DND-41 (cell line): ENCODE measurements around the gene SIX2.

Source experiments
- ATAC-seq: fragments of 200-7000 bp; cut with Tn5 transposase; 3 replicates; pipeline ENCODE4 v1.9.1; 2021; ENCODE audit warnings: low read depth; ENCODE audit not compliant: insufficient read depth
- DNase-seq: peaks from one replicate; pipeline ENCODE4 v3.0.0-alpha.2; 2020
- H2AFZ ChIP-seq: 2 replicates; pipeline ENCODE4 v1.6.0; 2012; ENCODE audit warnings: low read depth, low read length
- H3K27ac ChIP-seq: 2 replicates; pipeline ENCODE4 v1.5.1; 2012; ENCODE audit warnings: low read length, inconsistent platforms
- H3K27me3 ChIP-seq: fragments of 200-600 bp; sonication (generic); 2 replicates; pipeline ENCODE4 v1.6.0; 2012; ENCODE audit warnings: low read length, mild to moderate bottlenecking, inconsistent platforms; ENCODE audit not compliant: insufficient read depth, poor library complexity
- H3K36me3 ChIP-seq: 2 replicates; pipeline ENCODE4 v1.5.1; 2012; ENCODE audit warnings: low read length, inconsistent platforms; ENCODE audit not compliant: insufficient read depth
- H3K4me1 ChIP-seq: 2 replicates; pipeline ENCODE4 v1.5.1; 2012; ENCODE audit warnings: mild to moderate bottlenecking, low read length; ENCODE audit not compliant: insufficient read depth
- H3K4me2 ChIP-seq: 2 replicates; pipeline ENCODE4 v1.6.0; 2012; ENCODE audit warnings: mild to moderate bottlenecking, moderate library complexity, low read length, inconsistent platforms; ENCODE audit not compliant: insufficient read depth
- H3K4me3 ChIP-seq, 2 experiments: fragments of 200-600 bp in 1 of 2; shearing (Covaris generic) in 1 of 2; 2 replicates each; pipeline ENCODE4 v1.5.1; 2012 to 2016; ENCODE audit warnings: inconsistent platforms in 2 of 2, low read length in 2 of 2, mild to moderate bottlenecking in 2 of 2, low read depth in 1 of 2, moderate library complexity in 1 of 2
- H3K79me2 ChIP-seq: 2 replicates; pipeline ENCODE4 v1.6.0; 2012; ENCODE audit warnings: low read length, inconsistent platforms; ENCODE audit not compliant: insufficient read depth
- H3K9ac ChIP-seq: 2 replicates; pipeline ENCODE4 v1.6.0; 2012; ENCODE audit warnings: low read depth, mild to moderate bottlenecking, inconsistent platforms, low read length, moderate library complexity
- H3K9me3 ChIP-seq: 2 replicates; pipeline ENCODE4 v1.5.1; 2012; ENCODE audit warnings: low read length, moderate library complexity, mild to moderate bottlenecking, inconsistent platforms; ENCODE audit not compliant: insufficient read depth, severe bottlenecking
- H4K20me1 ChIP-seq: 2 replicates; pipeline ENCODE4 v1.6.0; 2012; ENCODE audit warnings: low read length; ENCODE audit not compliant: insufficient read depth
- CTCF ChIP-seq: IDR thresholded peaks from 2 replicates; pipeline ENCODE4 v1.5.1; 2012; ENCODE audit warnings: borderline replicate concordance, low read length, moderate library complexity, mild to moderate bottlenecking; ENCODE audit not compliant: poor library complexity, severe bottlenecking; ENCODE audit errors: extremely low read depth
- EZH2 ChIP-seq: IDR thresholded peaks from 3 replicates; pipeline ENCODE4 v1.6.1; 2012; ENCODE audit warnings: borderline replicate concordance, low read depth, mild to moderate bottlenecking, moderate library complexity, low read length, inconsistent platforms; ENCODE audit not compliant: severe bottlenecking

Gene SIX2

GRCh38 chr2:44999540-44999939, 9.7 kb downstream of the SIX2 start:
- Histone ChIP-seq H3K4me1 (no peaks in the 10 kb centered on the region), H3K9me3 (no peaks in the 10 kb centered on the region), H3K36me3 (no peaks in the 10 kb centered on the region), H2AFZ (no peak overlapping the region), H3K79me2 (no peaks in the 10 kb centered on the region), H3K27ac (no peak overlapping the region), H3K27me3 (no peaks in the 10 kb centered on the region), H3K4me2 (no peak overlapping the region), H3K4me3 (no peak overlapping the region), H3K9ac (no peak overlapping the region), H4K20me1 (no peaks in the 10 kb centered on the region)
- no peak for DNase-seq
- no peak for ATAC-seq
- TF ChIP-seq EZH2 (no peak), CTCF (no peak)

- Histone ChIP-seq H3K9me3 (no peaks in the 10 kb centered on the region), H3K4me2 (no peak overlapping the region), H3K27me3 (no peaks in the 10 kb centered on the region), H2AFZ (no peak overlapping the region), H4K20me1 (no peaks in the 10 kb centered on the region), H3K4me3 (no peak overlapping the region), H3K9ac (no peak overlapping the region), H3K79me2 (no peaks in the 10 kb centered on the region), H3K36me3 (no peaks in the 10 kb centered on the region), H3K4me1 (no peaks in the 10 kb centered on the region), H3K27ac (no peak overlapping the region)
- ATAC-seq, result no peak
- DNase-seq, result no peak
- TF ChIP-seq CTCF (no peak), EZH2 (no peak)
Observed at GRCh38 chr2:44997963-44998362, 11.3 kb downstream of the SIX2 start.

- Histone ChIP-seq H2AFZ (no peak overlapping the region), H3K27ac (no peak overlapping the region), H3K9ac (no peak overlapping the region), H4K20me1 (no peaks in the 10 kb centered on the region), H3K4me1 (no peaks in the 10 kb centered on the region), H3K9me3 (peaks cover 6% of the 10 kb centered on the region), H3K4me2 (no peak overlapping the region), H3K4me3 (no peak overlapping the region), H3K27me3 (no peaks in the 10 kb centered on the region), H3K36me3 (no peaks in the 10 kb centered on the region), H3K79me2 (no peaks in the 10 kb centered on the region)
- ATAC-seq (no peak), DNase-seq (no peak)
- TF ChIP-seq EZH2, result no peak
- no peak for TF ChIP-seq CTCF
Observed at GRCh38 chr2:44996356-44996755, 12.9 kb downstream of the SIX2 start.

- Histone ChIP-seq H2AFZ (no peak overlapping the region), H3K27me3 (no peaks in the 10 kb centered on the region), H4K20me1 (no peaks in the 10 kb centered on the region), H3K4me1 (no peaks in the 10 kb centered on the region), H3K4me3 (no peak overlapping the region), H3K79me2 (no peaks in the 10 kb centered on the region), H3K36me3 (no peaks in the 10 kb centered on the region), H3K9me3 (peaks cover 6% of the 10 kb centered on the region), H3K27ac (no peak overlapping the region), H3K9ac (no peak overlapping the region), H3K4me2 (no peak overlapping the region)
- no peak for ATAC-seq
- TF ChIP-seq EZH2 (no peak), CTCF (no peak)
- no peak for DNase-seq
Observed at GRCh38 chr2:44994377-44994776, 14.9 kb downstream of the SIX2 start.
